Measurements from ENCODE around the gene MYCN.
"Not testable (repeated sequence)": the region's sequence is repeated elsewhere in the genome, so short reads cannot be mapped to it uniquely, and the experiment has no call there.

The MYCN gene

DNA sequence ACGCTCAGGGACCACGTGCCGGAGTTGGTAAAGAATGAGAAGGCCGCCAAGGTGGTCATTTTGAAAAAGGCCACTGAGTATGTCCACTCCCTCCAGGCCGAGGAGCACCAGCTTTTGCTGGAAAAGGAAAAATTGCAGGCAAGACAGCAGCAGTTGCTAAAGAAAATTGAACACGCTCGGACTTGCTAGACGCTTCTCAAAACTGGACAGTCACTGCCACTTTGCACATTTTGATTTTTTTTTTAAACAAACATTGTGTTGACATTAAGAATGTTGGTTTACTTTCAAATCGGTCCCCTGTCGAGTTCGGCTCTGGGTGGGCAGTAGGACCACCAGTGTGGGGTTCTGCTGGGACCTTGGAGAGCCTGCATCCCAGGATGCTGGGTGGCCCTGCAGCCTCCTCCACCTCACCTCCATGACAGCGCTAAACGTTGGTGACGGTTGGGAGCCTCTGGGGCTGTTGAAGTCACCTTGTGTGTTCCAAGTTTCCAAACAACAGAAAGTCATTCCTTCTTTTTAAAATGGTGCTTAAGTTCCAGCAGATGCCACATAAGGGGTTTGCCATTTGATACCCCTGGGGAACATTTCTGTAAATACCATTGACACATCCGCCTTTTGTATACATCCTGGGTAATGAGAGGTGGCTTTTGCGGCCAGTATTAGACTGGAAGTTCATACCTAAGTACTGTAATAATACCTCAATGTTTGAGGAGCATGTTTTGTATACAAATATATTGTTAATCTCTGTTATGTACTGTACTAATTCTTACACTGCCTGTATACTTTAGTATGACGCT, 5.8 kb downstream of the MYCN start:
- no peak for DNase-seq

- no peak for DNase-seq
Measured at GRCh38 chr2:15946983-15947382, 6.6 kb downstream of the MYCN start.

- no peak for DNase-seq
Measured at GRCh38 chr2:15947431-15947830, 7.1 kb downstream of the MYCN start.

- DNase-seq, result no peak
Measured at GRCh38 chr2:15948704-15948957, 8.3 kb downstream of the MYCN start.

DNA sequence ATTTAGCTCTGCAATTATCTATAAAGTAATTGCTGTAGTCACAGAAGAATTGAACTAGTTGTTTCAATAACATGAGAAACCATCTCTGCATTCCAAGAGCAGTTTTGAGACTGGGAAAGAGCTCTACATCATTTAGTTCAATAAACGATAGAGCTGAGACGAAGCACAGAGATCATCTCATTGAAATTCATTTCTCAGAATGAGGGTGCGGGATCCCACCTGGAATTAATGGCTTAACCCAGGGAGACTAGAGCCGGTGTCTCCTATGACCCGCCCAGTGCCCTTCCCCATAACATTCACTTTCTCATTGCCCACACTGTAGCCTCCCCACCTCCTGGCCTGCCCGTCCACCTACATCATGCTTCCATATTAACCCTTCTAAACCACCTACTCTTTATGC, 8.8 kb downstream of the MYCN start:
- no peak for DNase-seq

DNA sequence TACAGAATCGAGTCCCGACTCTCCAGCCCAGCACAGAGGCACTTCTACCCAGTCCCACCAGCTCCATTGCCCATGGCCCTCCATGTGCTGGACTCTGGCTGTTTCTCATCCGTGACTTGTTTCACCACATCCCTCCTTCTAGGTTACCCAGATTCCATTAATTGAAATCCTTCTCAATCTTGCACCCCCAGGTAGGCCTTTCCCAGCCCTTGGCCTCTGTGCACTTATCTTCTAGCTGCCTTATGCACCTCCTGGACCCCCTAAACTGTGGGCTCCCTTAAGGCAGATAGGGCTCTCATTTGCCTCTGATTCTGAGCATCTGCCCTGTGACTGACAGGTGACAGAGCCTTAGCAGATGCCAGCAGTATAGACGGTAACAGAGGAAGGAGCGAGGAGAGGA, 9.2 kb downstream of the MYCN start:
- no peak for DNase-seq

GRCh38 chr2:15950088-15950952, 10.0 kb downstream of the MYCN start:
- no peak for DNase-seq

DNA sequence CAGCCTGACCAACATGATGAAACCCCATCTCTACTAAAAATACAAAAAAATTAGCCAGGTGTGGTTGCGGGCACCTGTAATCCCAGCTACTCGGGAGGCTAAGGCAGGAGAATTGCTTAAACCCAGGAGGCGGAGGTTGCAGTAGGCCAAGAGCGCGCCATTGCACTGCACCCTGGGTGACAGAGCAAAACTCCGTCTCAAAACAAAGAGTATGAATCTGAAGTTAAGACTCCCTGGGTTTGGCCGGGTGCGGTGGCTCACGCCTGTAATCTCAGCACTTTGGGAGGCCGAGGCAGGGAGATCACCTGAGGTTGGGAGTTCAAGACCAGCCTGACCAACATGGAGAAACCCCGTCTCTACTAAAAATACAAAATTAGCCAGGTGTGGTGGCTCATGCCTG, 11.6 kb downstream of the MYCN start:
- DNase-seq, result not testable (repeated sequence)

DNA sequence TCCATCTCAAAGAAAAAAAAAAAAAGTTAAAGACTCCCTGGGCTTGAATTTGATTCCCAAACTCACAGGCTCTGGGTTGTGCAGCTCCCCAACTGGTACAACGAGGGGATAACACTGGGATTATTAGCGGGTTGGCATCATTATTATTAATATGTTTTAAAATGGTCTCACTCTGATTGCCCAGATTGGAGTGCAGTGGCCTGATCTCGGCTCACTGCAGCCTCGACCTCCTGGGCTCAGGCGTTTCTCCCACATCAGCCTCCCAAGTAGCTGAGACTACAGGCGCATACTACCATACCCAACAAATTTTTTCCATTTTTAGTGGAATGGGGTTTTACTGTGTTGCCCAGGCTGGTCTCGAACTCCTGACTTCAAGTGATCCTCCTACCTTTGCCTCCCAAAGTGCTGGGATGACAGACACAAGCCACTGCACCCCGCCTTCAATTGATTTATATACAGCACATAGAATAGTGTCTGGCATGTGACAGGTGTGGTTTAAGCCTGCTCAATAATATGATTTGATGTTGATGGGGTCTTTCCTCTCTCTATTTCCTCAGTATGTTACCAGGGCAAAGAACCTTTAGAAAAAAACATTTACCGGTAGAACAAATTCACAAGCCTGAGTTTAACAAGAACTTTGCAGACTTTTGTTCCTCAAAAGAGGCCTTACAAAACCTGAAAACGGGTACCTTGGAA, 12.2 kb downstream of the MYCN start:
- no peak for DNase-seq

GRCh38 chr2:15953147-15953630, 12.8 kb downstream of the MYCN start:
- no peak for DNase-seq

GRCh38 chr2:15953891-15954680, 13.7 kb downstream of the MYCN start:
- DNase-seq, result no peak

DNA sequence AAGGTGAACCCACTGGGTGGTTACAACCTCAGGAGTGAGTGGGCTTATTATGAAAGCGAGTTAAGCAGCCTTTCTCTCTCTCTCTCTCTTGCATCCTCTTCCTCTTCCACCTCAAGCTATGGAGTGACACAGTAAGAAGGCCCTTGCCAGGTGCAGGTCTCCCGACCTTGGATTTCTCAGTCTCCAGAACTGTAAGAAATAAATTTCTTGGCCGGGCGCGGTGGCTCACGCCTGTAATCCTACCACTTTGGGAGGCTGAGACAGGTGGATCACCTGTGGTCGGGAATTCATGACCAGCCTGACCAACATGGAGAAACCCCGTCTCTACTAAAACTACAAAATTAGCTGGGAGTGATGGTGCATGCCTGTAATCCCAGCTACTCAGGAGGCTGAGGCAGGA, 14.4 kb downstream of the MYCN start:
- no peak for DNase-seq

GRCh38 chr2:15955232-15955988, 15.1 kb downstream of the MYCN start:
- DNase-seq, result no peak

- no peak for DNase-seq
Measured at GRCh38 chr2:15956230-15956629, 15.9 kb downstream of the MYCN start.

DNA sequence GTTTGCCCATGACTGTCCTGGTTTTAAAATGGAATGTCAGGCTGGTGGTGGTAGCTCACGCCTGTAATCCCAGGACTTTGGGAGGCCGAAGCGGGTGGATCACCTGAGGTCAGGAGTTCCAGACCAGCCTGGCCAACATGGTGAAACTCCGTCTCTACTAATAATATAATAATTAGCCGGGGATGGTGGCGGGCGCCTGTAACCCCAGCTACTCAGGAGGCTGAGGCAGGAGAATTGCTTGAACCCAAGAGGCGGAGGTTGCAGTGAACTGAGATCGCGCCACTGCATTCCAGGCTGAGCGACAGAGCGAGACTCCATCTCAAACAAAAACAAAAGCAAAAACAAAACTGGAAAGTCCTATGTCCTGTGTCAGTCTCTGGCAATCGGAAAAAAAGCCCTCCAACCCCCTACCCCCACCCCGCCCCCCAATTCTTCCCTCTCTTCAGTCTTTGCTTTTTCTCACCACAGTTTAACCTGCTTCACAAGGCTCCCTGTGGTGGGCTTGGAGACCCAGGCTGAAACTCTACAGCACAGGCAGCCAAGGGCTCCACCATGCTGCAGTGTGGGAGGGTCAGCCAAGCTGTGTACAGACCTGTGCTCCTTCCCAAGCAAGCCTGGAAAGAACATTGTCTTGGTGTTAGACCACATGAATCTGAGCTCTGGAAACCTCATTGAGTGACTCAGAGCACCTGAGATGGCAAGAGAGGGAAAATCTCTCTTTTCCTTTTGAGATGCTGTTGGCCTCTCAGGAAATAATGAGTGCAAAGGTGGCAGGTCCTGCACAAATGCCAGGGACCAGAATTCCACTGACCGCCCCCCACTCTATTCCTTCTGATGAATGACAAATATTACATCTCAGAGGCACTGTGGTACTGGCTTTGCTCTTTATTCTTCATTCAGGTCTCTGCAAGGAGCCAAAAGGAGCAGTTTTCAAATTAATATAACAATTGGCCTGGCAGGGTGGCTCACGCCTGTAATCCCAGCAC, 16.7 kb downstream of the MYCN start:
- no peak for DNase-seq

DNA sequence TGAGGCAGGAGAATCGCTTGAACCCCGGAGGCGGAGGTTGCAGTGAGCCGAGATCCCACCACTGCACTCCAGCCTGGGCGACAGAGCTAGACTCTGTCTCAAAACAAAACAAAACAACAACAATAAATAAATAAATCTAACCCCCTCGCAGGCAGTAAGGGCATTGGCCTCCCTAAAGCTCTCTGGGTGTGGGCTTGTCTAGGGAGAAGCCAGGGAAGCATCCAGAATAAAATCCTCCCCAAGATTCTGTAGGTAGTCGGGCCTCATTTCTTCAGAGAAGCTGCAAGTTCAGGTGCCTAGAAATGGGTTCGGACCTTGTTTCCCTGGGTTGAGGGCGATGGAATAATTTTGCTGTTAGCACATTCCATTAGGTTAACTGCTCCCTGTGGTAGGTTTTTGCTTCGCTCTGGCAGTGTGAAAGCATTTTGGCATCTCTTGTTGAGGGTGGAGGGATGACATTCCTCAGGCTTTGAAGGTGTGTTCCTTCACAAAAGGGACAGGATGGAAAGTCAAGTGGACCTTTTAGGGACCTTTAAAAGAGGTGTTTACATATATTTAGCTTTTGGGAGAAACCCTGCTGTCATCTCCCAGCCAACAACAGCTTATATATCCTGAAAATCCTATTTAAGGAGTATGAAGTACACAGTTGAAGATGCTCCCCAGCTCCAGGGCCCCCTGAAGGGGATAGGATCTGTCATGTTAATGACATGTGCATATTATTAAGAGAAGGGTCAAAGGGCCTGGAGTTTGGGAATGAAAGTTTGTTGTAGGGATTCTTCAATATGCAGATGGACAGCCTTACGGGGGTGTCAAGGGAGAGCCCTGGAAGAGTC, 17.7 kb downstream of the MYCN start:
- no peak for DNase-seq

GRCh38 chr2:15959331-15960153, 19.2 kb downstream of the MYCN start:
- no peak for DNase-seq

GRCh38 chr2:15960154-15960520, 19.8 kb downstream of the MYCN start:
- DNase-seq, result not testable (repeated sequence)
